Measurements from ENCODE around the gene CD3G.

CD3G gene

GRCh38 chr11:118311518-118311917 is 32.6 kb upstream of the CD3G start:
- H3K27me3 ChIP-seq (ENCODE audit: control insufficient read depth, insufficient read depth, low read length) = peaks cover 9% of the 10 kb centered on the region
- H3K36me3 ChIP-seq (ENCODE audit: control insufficient read depth, insufficient read depth, low read length) = no peaks in the 10 kb centered on the region
- H3K9me3 ChIP-seq (ENCODE audit: control insufficient read depth, insufficient read depth, low read length) = no peaks in the 10 kb centered on the region
- no peak overlapping the region for H3K9ac ChIP-seq (ENCODE audit: low read depth, low read length)
- H3K4me1 ChIP-seq (ENCODE audit: control insufficient read depth, insufficient read depth, low read length) = peaks cover 5% of the 10 kb centered on the region
- H3K4me3 ChIP-seq (ENCODE audit: low read depth, low read length) = no peak overlapping the region

GRCh38 chr11:118312328-118312727 is 31.8 kb upstream of the CD3G start:
- Histone ChIP-seq H3K4me3 (ENCODE audit: low read depth, low read length) (no peak overlapping the region), H3K9me3 (ENCODE audit: control insufficient read depth, insufficient read depth, low read length) (no peaks in the 10 kb centered on the region), H3K4me1 (ENCODE audit: control insufficient read depth, insufficient read depth, low read length) (peaks cover 11% of the 10 kb centered on the region), H3K36me3 (ENCODE audit: control insufficient read depth, insufficient read depth, low read length) (no peaks in the 10 kb centered on the region), H3K27me3 (ENCODE audit: control insufficient read depth, insufficient read depth, low read length) (peaks cover 9% of the 10 kb centered on the region), H3K9ac (ENCODE audit: low read depth, low read length) (no peak overlapping the region)

GRCh38 chr11:118313242-118313641 is 30.9 kb upstream of the CD3G start:
- H3K27me3 ChIP-seq (ENCODE audit: control insufficient read depth, insufficient read depth, low read length) = peaks cover 9% of the 10 kb centered on the region
- no peaks in the 10 kb centered on the region for H3K36me3 ChIP-seq (ENCODE audit: control insufficient read depth, insufficient read depth, low read length)
- H3K9ac ChIP-seq (ENCODE audit: low read depth, low read length) = no peak overlapping the region
- H3K4me3 ChIP-seq (ENCODE audit: low read depth, low read length) = no peak overlapping the region
- no peaks in the 10 kb centered on the region for H3K9me3 ChIP-seq (ENCODE audit: control insufficient read depth, insufficient read depth, low read length)
- peaks cover 11% of the 10 kb centered on the region for H3K4me1 ChIP-seq (ENCODE audit: control insufficient read depth, insufficient read depth, low read length)

- peaks cover 11% of the 10 kb centered on the region for H3K4me1 ChIP-seq (ENCODE audit: control insufficient read depth, insufficient read depth, low read length)
- H3K27me3 ChIP-seq (ENCODE audit: control insufficient read depth, insufficient read depth, low read length) = peaks cover 16% of the 10 kb centered on the region
- H3K9ac ChIP-seq (ENCODE audit: low read depth, low read length) = peak overlapping the region; percentile 51
- H3K36me3 ChIP-seq (ENCODE audit: control insufficient read depth, insufficient read depth, low read length) = no peaks in the 10 kb centered on the region
- no peaks in the 10 kb centered on the region for H3K9me3 ChIP-seq (ENCODE audit: control insufficient read depth, insufficient read depth, low read length)
- H3K4me3 ChIP-seq (ENCODE audit: low read depth, low read length) = peak overlapping the region; percentile 63
These were observed 29.1 kb upstream of the CD3G start for GRCh38 chr11:118314988-118315411.

- Histone ChIP-seq H3K9ac (ENCODE audit: low read depth, low read length) (no peak overlapping the region), H3K27me3 (ENCODE audit: control insufficient read depth, insufficient read depth, low read length) (peaks cover 18% of the 10 kb centered on the region), H3K9me3 (ENCODE audit: control insufficient read depth, insufficient read depth, low read length) (no peaks in the 10 kb centered on the region), H3K36me3 (ENCODE audit: control insufficient read depth, insufficient read depth, low read length) (no peaks in the 10 kb centered on the region), H3K4me1 (ENCODE audit: control insufficient read depth, insufficient read depth, low read length) (peaks cover 11% of the 10 kb centered on the region), H3K4me3 (ENCODE audit: low read depth, low read length) (no peak overlapping the region)
These were observed 26.0 kb upstream of the CD3G start for GRCh38 chr11:118318124-118318523.

GRCh38 chr11:118318581-118319336 is 25.4 kb upstream of the CD3G start:
- no peak overlapping the region for H3K4me3 ChIP-seq (ENCODE audit: low read depth, low read length)
- no peaks in the 10 kb centered on the region for H3K9me3 ChIP-seq (ENCODE audit: control insufficient read depth, insufficient read depth, low read length)
- no peak overlapping the region for H3K9ac ChIP-seq (ENCODE audit: low read depth, low read length)
- peaks cover 11% of the 10 kb centered on the region for H3K4me1 ChIP-seq (ENCODE audit: control insufficient read depth, insufficient read depth, low read length)
- H3K27me3 ChIP-seq (ENCODE audit: control insufficient read depth, insufficient read depth, low read length) = peaks cover 18% of the 10 kb centered on the region
- H3K36me3 ChIP-seq (ENCODE audit: control insufficient read depth, insufficient read depth, low read length) = no peaks in the 10 kb centered on the region

GRCh38 chr11:118319337-118319707 is 24.8 kb upstream of the CD3G start:
- H3K36me3 ChIP-seq (ENCODE audit: control insufficient read depth, insufficient read depth, low read length) = no peaks in the 10 kb centered on the region
- H3K27me3 ChIP-seq (ENCODE audit: control insufficient read depth, insufficient read depth, low read length) = peaks cover 13% of the 10 kb centered on the region
- peaks cover 11% of the 10 kb centered on the region for H3K4me1 ChIP-seq (ENCODE audit: control insufficient read depth, insufficient read depth, low read length)
- H3K9me3 ChIP-seq (ENCODE audit: control insufficient read depth, insufficient read depth, low read length) = no peaks in the 10 kb centered on the region
- no peak overlapping the region for H3K9ac ChIP-seq (ENCODE audit: low read depth, low read length)
- no peak overlapping the region for H3K4me3 ChIP-seq (ENCODE audit: low read depth, low read length)

- H3K27me3 ChIP-seq (ENCODE audit: control insufficient read depth, insufficient read depth, low read length) = peaks cover 11% of the 10 kb centered on the region
- H3K9ac ChIP-seq (ENCODE audit: low read depth, low read length) = no peak overlapping the region
- H3K9me3 ChIP-seq (ENCODE audit: control insufficient read depth, insufficient read depth, low read length) = no peaks in the 10 kb centered on the region
- no peaks in the 10 kb centered on the region for H3K36me3 ChIP-seq (ENCODE audit: control insufficient read depth, insufficient read depth, low read length)
- peaks cover 8% of the 10 kb centered on the region for H3K4me1 ChIP-seq (ENCODE audit: control insufficient read depth, insufficient read depth, low read length)
- H3K4me3 ChIP-seq (ENCODE audit: low read depth, low read length) = no peak overlapping the region
These were observed 23.6 kb upstream of the CD3G start for GRCh38 chr11:118320515-118320914.

- Histone ChIP-seq H3K27me3 (ENCODE audit: control insufficient read depth, insufficient read depth, low read length) (peaks cover 11% of the 10 kb centered on the region), H3K4me3 (ENCODE audit: low read depth, low read length) (no peak overlapping the region), H3K9me3 (ENCODE audit: control insufficient read depth, insufficient read depth, low read length) (no peaks in the 10 kb centered on the region), H3K36me3 (ENCODE audit: control insufficient read depth, insufficient read depth, low read length) (no peaks in the 10 kb centered on the region), H3K9ac (ENCODE audit: low read depth, low read length) (no peak overlapping the region), H3K4me1 (ENCODE audit: control insufficient read depth, insufficient read depth, low read length) (peaks cover 5% of the 10 kb centered on the region)
These were observed 22.6 kb upstream of the CD3G start for GRCh38 chr11:118321386-118322082.

GRCh38 chr11:118322721-118323120 is 21.4 kb upstream of the CD3G start:
- H3K4me1 ChIP-seq (ENCODE audit: control insufficient read depth, insufficient read depth, low read length) = no peaks in the 10 kb centered on the region
- H3K9me3 ChIP-seq (ENCODE audit: control insufficient read depth, insufficient read depth, low read length) = no peaks in the 10 kb centered on the region
- peaks cover 9% of the 10 kb centered on the region for H3K27me3 ChIP-seq (ENCODE audit: control insufficient read depth, insufficient read depth, low read length)

GRCh38 chr11:118325283-118325682 is 18.9 kb upstream of the CD3G start:
- Histone ChIP-seq H3K9ac (ENCODE audit: low read depth, low read length) (no peak overlapping the region), H3K9me3 (ENCODE audit: control insufficient read depth, insufficient read depth, low read length) (no peaks in the 10 kb centered on the region), H3K36me3 (ENCODE audit: control insufficient read depth, insufficient read depth, low read length) (no peaks in the 10 kb centered on the region), H3K27me3 (ENCODE audit: control insufficient read depth, insufficient read depth, low read length) (peaks cover under 1% of the 10 kb centered on the region), H3K4me1 (ENCODE audit: control insufficient read depth, insufficient read depth, low read length) (no peaks in the 10 kb centered on the region), H3K4me3 (ENCODE audit: low read depth, low read length) (no peak overlapping the region)

More at GRCh38 chr11:118322721-118323120, 21.4 kb upstream of the CD3G start:
- H3K4me3 ChIP-seq (ENCODE audit: low read depth, low read length) = no peak overlapping the region
- no peaks in the 10 kb centered on the region for H3K36me3 ChIP-seq (ENCODE audit: control insufficient read depth, insufficient read depth, low read length)
- no peak overlapping the region for H3K9ac ChIP-seq (ENCODE audit: low read depth, low read length)

- Histone ChIP-seq H3K9me3 (ENCODE audit: control insufficient read depth, insufficient read depth, low read length) (no peaks in the 10 kb centered on the region), H3K4me1 (ENCODE audit: control insufficient read depth, insufficient read depth, low read length) (no peaks in the 10 kb centered on the region), H3K36me3 (ENCODE audit: control insufficient read depth, insufficient read depth, low read length) (no peaks in the 10 kb centered on the region), H3K4me3 (ENCODE audit: low read depth, low read length) (no peak overlapping the region), H3K27me3 (ENCODE audit: control insufficient read depth, insufficient read depth, low read length) (no peaks in the 10 kb centered on the region), H3K9ac (ENCODE audit: low read depth, low read length) (no peak overlapping the region)
These were observed 15.4 kb upstream of the CD3G start for GRCh38 chr11:118328745-118329144.
